DND-41 (cell line): ENCODE data around the gene ZCCHC3.
A peak's percentile ranks its signal among the peaks of the same experiment; 100 is the strongest.

Experiments
- ATAC-seq: fragments of 200-7000 bp; cut with Tn5 transposase; 3 replicates; pipeline ENCODE4 v1.9.1; 2021; ENCODE audit warnings: low read depth; ENCODE audit not compliant: insufficient read depth
- DNase-seq: peaks from one replicate; pipeline ENCODE4 v3.0.0-alpha.2; 2020
- H2AFZ ChIP-seq: 2 replicates; pipeline ENCODE4 v1.6.0; 2012; ENCODE audit warnings: low read depth, low read length
- H3K27ac ChIP-seq: 2 replicates; pipeline ENCODE4 v1.5.1; 2012; ENCODE audit warnings: low read length, inconsistent platforms
- H3K27me3 ChIP-seq: fragments of 200-600 bp; sonication (generic); 2 replicates; pipeline ENCODE4 v1.6.0; 2012; ENCODE audit warnings: low read length, mild to moderate bottlenecking, inconsistent platforms; ENCODE audit not compliant: insufficient read depth, poor library complexity
- H3K36me3 ChIP-seq: 2 replicates; pipeline ENCODE4 v1.5.1; 2012; ENCODE audit warnings: low read length, inconsistent platforms; ENCODE audit not compliant: insufficient read depth
- H3K4me1 ChIP-seq: 2 replicates; pipeline ENCODE4 v1.5.1; 2012; ENCODE audit warnings: mild to moderate bottlenecking, low read length; ENCODE audit not compliant: insufficient read depth
- H3K4me2 ChIP-seq: 2 replicates; pipeline ENCODE4 v1.6.0; 2012; ENCODE audit warnings: mild to moderate bottlenecking, moderate library complexity, low read length, inconsistent platforms; ENCODE audit not compliant: insufficient read depth
- H3K4me3 ChIP-seq, 2 experiments: fragments of 200-600 bp in 1 of 2; shearing (Covaris generic) in 1 of 2; 2 replicates each; pipeline ENCODE4 v1.5.1; 2012 to 2016; ENCODE audit warnings: inconsistent platforms in 2 of 2, low read length in 2 of 2, mild to moderate bottlenecking in 2 of 2, low read depth in 1 of 2, moderate library complexity in 1 of 2
- H3K79me2 ChIP-seq: 2 replicates; pipeline ENCODE4 v1.6.0; 2012; ENCODE audit warnings: low read length, inconsistent platforms; ENCODE audit not compliant: insufficient read depth
- H3K9ac ChIP-seq: 2 replicates; pipeline ENCODE4 v1.6.0; 2012; ENCODE audit warnings: low read depth, mild to moderate bottlenecking, inconsistent platforms, low read length, moderate library complexity
- H3K9me3 ChIP-seq: 2 replicates; pipeline ENCODE4 v1.5.1; 2012; ENCODE audit warnings: low read length, moderate library complexity, mild to moderate bottlenecking, inconsistent platforms; ENCODE audit not compliant: insufficient read depth, severe bottlenecking
- H4K20me1 ChIP-seq: 2 replicates; pipeline ENCODE4 v1.6.0; 2012; ENCODE audit warnings: low read length; ENCODE audit not compliant: insufficient read depth
- EZH2 ChIP-seq: IDR thresholded peaks from 3 replicates; pipeline ENCODE4 v1.6.1; 2012; ENCODE audit warnings: borderline replicate concordance, low read depth, mild to moderate bottlenecking, moderate library complexity, low read length, inconsistent platforms; ENCODE audit not compliant: severe bottlenecking
- TF ChIP-seq, protein P1 (sequence below): IDR thresholded peaks from 2 replicates; pipeline ENCODE4 v1.5.1; 2012; ENCODE audit warnings: borderline replicate concordance, low read length, moderate library complexity, mild to moderate bottlenecking; ENCODE audit not compliant: poor library complexity, severe bottlenecking; ENCODE audit errors: extremely low read depth

ZCCHC3 gene

DNA sequence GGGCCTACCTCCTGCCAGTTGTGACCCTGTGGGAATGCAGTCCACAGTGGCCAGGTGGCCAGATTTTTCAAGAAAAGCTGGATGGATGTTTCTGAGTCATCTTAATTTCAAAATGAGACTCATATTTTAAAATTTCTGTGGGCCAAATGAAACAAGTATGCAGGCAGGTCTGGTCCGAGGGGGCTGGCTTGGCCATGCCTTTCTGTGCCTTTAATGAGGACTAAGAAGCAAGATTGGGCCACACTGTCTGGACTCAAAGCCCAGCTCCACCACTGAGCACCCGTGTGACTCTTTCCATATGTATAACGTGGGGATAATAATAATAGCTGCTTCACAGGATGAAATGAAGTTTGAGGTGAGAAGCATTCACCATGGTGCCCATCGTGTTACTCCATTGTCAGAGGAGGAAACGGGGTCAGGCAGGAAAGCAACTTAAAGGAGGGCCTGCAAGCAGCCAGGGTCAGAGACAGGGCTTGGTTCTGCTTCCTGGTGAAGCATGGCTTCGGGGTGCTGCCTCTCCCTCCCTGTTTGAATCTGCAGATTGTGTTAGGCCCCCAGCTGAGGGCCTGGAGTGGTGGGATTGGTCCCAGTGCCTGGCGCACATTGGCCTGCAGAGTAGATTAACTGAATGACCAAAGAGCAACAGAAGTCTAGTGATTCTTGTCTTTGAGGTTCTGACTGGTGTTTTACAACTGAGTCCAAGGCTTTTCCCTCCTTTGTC, 31.8 kb downstream of the ZCCHC3 start:
- peaks cover 14% of the 10 kb centered on the region for H3K79me2 ChIP-seq
- peak overlapping the region; percentile 93; the same call in 1 of the 2 replicates for H3K4me2 ChIP-seq

GRCh38 chr20:329851-330232, 32.5 kb downstream of the ZCCHC3 start:
- Histone ChIP-seq H3K27ac (no peak overlapping the region), H3K79me2 (peaks cover 14% of the 10 kb centered on the region), H2AFZ (no peak overlapping the region), H3K9me3 (no peaks in the 10 kb centered on the region), H3K4me2 (no peak overlapping the region), H3K4me3 (no peak overlapping the region), H3K27me3 (no peaks in the 10 kb centered on the region), H3K9ac (no peak overlapping the region), H3K36me3 (peaks cover 14% of the 10 kb centered on the region; the same call in 1 of the 2 replicates), H4K20me1 (peaks cover 30% of the 10 kb centered on the region), H3K4me1 (peaks cover 47% of the 10 kb centered on the region)
- ATAC-seq, result no peak
- no peak for DNase-seq
- TF ChIP-seq, protein P1, sequence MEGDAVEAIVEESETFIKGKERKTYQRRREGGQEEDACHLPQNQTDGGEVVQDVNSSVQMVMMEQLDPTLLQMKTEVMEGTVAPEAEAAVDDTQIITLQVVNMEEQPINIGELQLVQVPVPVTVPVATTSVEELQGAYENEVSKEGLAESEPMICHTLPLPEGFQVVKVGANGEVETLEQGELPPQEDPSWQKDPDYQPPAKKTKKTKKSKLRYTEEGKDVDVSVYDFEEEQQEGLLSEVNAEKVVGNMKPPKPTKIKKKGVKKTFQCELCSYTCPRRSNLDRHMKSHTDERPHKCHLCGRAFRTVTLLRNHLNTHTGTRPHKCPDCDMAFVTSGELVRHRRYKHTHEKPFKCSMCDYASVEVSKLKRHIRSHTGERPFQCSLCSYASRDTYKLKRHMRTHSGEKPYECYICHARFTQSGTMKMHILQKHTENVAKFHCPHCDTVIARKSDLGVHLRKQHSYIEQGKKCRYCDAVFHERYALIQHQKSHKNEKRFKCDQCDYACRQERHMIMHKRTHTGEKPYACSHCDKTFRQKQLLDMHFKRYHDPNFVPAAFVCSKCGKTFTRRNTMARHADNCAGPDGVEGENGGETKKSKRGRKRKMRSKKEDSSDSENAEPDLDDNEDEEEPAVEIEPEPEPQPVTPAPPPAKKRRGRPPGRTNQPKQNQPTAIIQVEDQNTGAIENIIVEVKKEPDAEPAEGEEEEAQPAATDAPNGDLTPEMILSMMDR, result no peak
- TF ChIP-seq EZH2, result no peak

More for the DNA sequence above, 31.8 kb downstream of the ZCCHC3 start:
- Histone ChIP-seq H3K27me3 (no peaks in the 10 kb centered on the region), H2AFZ (no peak overlapping the region), H3K4me1 (peaks cover 54% of the 10 kb centered on the region), H3K9ac (no peak overlapping the region), H3K4me3 (no peak overlapping the region), H4K20me1 (peaks cover 30% of the 10 kb centered on the region), H3K36me3 (peaks cover 14% of the 10 kb centered on the region; the same call in 1 of the 2 replicates), H3K27ac (no peak overlapping the region), H3K9me3 (no peaks in the 10 kb centered on the region)
- TF ChIP-seq EZH2, result no peak
- TF ChIP-seq, protein P1, result no peak
- ATAC-seq (no peak), DNase-seq (no peak)

GRCh38 chr20:330233-331149, 33.1 kb downstream of the ZCCHC3 start:
- no peak overlapping the region for H3K27ac ChIP-seq

More at GRCh38 chr20:330233-331149, 33.1 kb downstream of the ZCCHC3 start:
- no peak overlapping the region for H2AFZ ChIP-seq
- H3K79me2 ChIP-seq, result peaks cover 14% of the 10 kb centered on the region
- H3K9me3 ChIP-seq, result no peaks in the 10 kb centered on the region
- no peak overlapping the region for H3K9ac ChIP-seq
- H3K4me2 ChIP-seq, result no peak overlapping the region
- H3K36me3 ChIP-seq, result peaks cover 14% of the 10 kb centered on the region; the same call in 1 of the 2 replicates
- H3K4me1 ChIP-seq, result peaks cover 44% of the 10 kb centered on the region
- H3K4me3 ChIP-seq, result no peak overlapping the region
- peaks cover 30% of the 10 kb centered on the region for H4K20me1 ChIP-seq
- ATAC-seq (peak; percentile 67), DNase-seq (peak; percentile 77)
- no peaks in the 10 kb centered on the region for H3K27me3 ChIP-seq
- no peak for TF ChIP-seq EZH2
- TF ChIP-seq, protein P1, result peak; percentile 97
